B cell (primary cell): Measurements from ENCODE around the gene MAN1B1. TPM values are rescaled to one million over a fixed set of nuclear protein-coding genes. Genes with fewer than 3 reads are reported as not detected.

ENCODE experiments used
- ATAC-seq: fragments of 200-7000 bp; cut with Tn5 transposase; one replicate; pipeline ENCODE4 v1.10.0; 2021; ENCODE audit warnings: low read depth, mild to moderate bottlenecking, moderate number of reproducible peaks, moderate library complexity
- CTCF ChIA-PET: fragments of 350-600 bp; sonication (Branson Sonifier 250); formaldehyde crosslinking; loops from one replicate; lab custom pipeline; 2021; ENCODE audit warnings: antibody characterized with exemption, inconsistent platforms; lab: Charles Lee
- POLR2A ChIA-PET: fragments of 350-600 bp; sonication (Branson Sonifier 250); formaldehyde crosslinking; loops from one replicate; lab custom pipeline; 2021; ENCODE audit warnings: antibody characterized with exemption; lab: Charles Lee
- DNase-seq: peaks from one replicate; pipeline ENCODE4 v3.0.0; 2013
- H2AFZ ChIP-seq: 2 replicates; pipeline ENCODE4 v1.6.1; 2012; ENCODE audit warnings: mild to moderate bottlenecking, low read depth, low read length; ENCODE audit not compliant: insufficient read depth, poor library complexity, severe bottlenecking
- H3K27ac ChIP-seq, 2 donors: 1 replicate in 1 of 2; 2 replicates in 1 of 2; pipeline ENCODE4 v1.5.1; 2012 to 2013; ENCODE audit warnings: low read length in 2 of 2, mild to moderate bottlenecking in 2 of 2, moderate library complexity in 1 of 2
- H3K27me3 ChIP-seq, 4 experiments: fragments of 200-600 bp in 1 of 4; sonication (generic) in 1 of 4; replicated peaks in 1 of 4; 1 replicate in 2 of 4; 2 replicates in 2 of 4; pipeline versions ENCODE4 v1.6.1 to v1.7.0; 2013 to 2016; ENCODE audit warnings: low read length in 3 of 4, mild to moderate bottlenecking in 2 of 4, mixed read lengths in 1 of 4, moderate library complexity in 1 of 4; ENCODE audit not compliant: insufficient read depth in 4 of 4, control insufficient read depth in 3 of 4; ENCODE audit errors: control extremely low read depth in 1 of 4
- H3K36me3 ChIP-seq, 2 experiments: replicated peaks in 1 of 2; 1 replicate in 1 of 2; 2 replicates in 1 of 2; pipeline versions ENCODE4 v1.6.1 to v1.7.1; 2013; ENCODE audit warnings: low read length in 1 of 2; ENCODE audit not compliant: insufficient read depth in 2 of 2, control insufficient read depth in 1 of 2; ENCODE audit errors: control extremely low read depth in 1 of 2, extremely low read depth in 1 of 2
- H3K4me1 ChIP-seq, 2 donors: fragments of 200-600 bp in 1 of 2; sonication (generic) in 1 of 2; 1 replicate in 1 of 2; 2 replicates in 1 of 2; pipeline versions ENCODE4 v1.5.1 to v1.6.1; 2013 to 2017; ENCODE audit warnings: low read length in 2 of 2; ENCODE audit not compliant: control insufficient read depth in 2 of 2, insufficient read depth in 2 of 2
- H3K4me2 ChIP-seq: replicated peaks from 2 replicates; pipeline ENCODE3; 2012; ENCODE audit warnings: mild to moderate bottlenecking, low read depth, low read length; ENCODE audit not compliant: poor library complexity, severe bottlenecking
- H3K4me3 ChIP-seq, 5 experiments: fragments of 200-600 bp in 1 of 5; sonication (generic) in 1 of 5; 1 replicate in 3 of 5; 2 replicates in 2 of 5; pipeline versions ENCODE4 v1.5.1 to v1.7.0; 2011 to 2016; ENCODE audit warnings: low read length in 4 of 5, mild to moderate bottlenecking in 4 of 5, low read depth in 2 of 5, control low read depth in 1 of 5, moderate library complexity in 1 of 5; ENCODE audit not compliant: insufficient read depth in 1 of 5; ENCODE audit errors: control extremely low read depth in 1 of 5, extremely low read depth in 1 of 5
- H3K79me2 ChIP-seq: fragments of 200-600 bp; sonication (generic); one replicate; pipeline ENCODE4 v1.6.0; 2016; ENCODE audit warnings: low read length; ENCODE audit not compliant: control insufficient read depth, insufficient read depth
- H3K9ac ChIP-seq: fragments of 200-600 bp; sonication (generic); 2 replicates; pipeline ENCODE4 v1.6.1; 2017; ENCODE audit warnings: mild to moderate bottlenecking, low read length, moderate library complexity
- H3K9me3 ChIP-seq, 3 donors: one replicate each; pipeline versions ENCODE4 v1.6.1 to v1.7.1; 2013; ENCODE audit warnings: low read length in 2 of 3; ENCODE audit not compliant: control insufficient read depth in 2 of 3, insufficient read depth in 1 of 3; ENCODE audit errors: control extremely low read depth in 1 of 3
- H4K20me1 ChIP-seq: 2 replicates; pipeline ENCODE4 v1.6.0; 2012; ENCODE audit warnings: mild to moderate bottlenecking, low read length; ENCODE audit not compliant: insufficient read depth, control insufficient read depth, poor library complexity, severe bottlenecking
- H3K27ac Mint-ChIP-seq: one replicate; pipeline ENCODE4 v1.8.0; 2021; ENCODE audit warnings: mixed read lengths
- H3K27me3 Mint-ChIP-seq: one replicate; pipeline ENCODE4 v1.8.0; 2021; ENCODE audit warnings: mixed read lengths
- H3K4me1 Mint-ChIP-seq: one replicate; pipeline ENCODE4 v1.8.0; 2021; ENCODE audit warnings: mixed read lengths
- H3K4me3 Mint-ChIP-seq: one replicate; pipeline ENCODE4 v1.8.0; 2021; ENCODE audit warnings: mixed read lengths
- H3K9me3 Mint-ChIP-seq: one replicate; pipeline ENCODE4 v1.8.0; 2022; ENCODE audit warnings: mixed read lengths; ENCODE audit not compliant: insufficient read depth
- EZH2 ChIP-seq: IDR thresholded peaks from 2 replicates; pipeline ENCODE4 v1.6.1; 2012; ENCODE audit warnings: borderline replicate concordance, low read depth, mild to moderate bottlenecking, moderate library complexity, low read length; ENCODE audit not compliant: insufficient read depth, poor library complexity, severe bottlenecking
- WGBS: methylation state at CpG from one replicate; pipeline ENCODE4 v1.1.5; 2013; ENCODE audit warnings: missing lambda C conversion rate; ENCODE audit not compliant: insufficient coverage; 5-methylcytosine and 5-hydroxymethylcytosine counted together
- intact Hi-C: fragments of 100-400 bp; cut with micrococcal nuclease; formaldehyde crosslinking; loops from one replicate; pipeline ENCODE4 v1.10.0; 2022
- polyA plus RNA-seq: library from polyadenylated mRNA; depleted of rRNA; stranded (reverse); fragments of >200 nt; gene quantifications from 2 replicates; pipeline ENCODE4 v1.2.3, GENCODE V29; 2012
- total RNA-seq, 2 donors: library from RNA; stranded (reverse); fragments of 120-200 nt in 1 of 2; gene quantifications; 1 replicate in 1 of 2; 2 replicates in 1 of 2; pipeline versions ENCODE4 v1.2.3 to v1.2.4, GENCODE V29; 2013 to 2022
- TF ChIP-seq, protein P1 (sequence below): fragments of 200-600 bp; IDR thresholded peaks from one replicate; pipeline ENCODE4 v1.8.0; 2022; ENCODE audit warnings: antibody characterized with exemption, mild to moderate bottlenecking

The MAN1B1 gene
- total and polyA plus RNA-seq, 2 donors (not counting 1 experiment from before 2014, with no cell fraction given) = 47.0 to 68.4 TPM

DNA sequence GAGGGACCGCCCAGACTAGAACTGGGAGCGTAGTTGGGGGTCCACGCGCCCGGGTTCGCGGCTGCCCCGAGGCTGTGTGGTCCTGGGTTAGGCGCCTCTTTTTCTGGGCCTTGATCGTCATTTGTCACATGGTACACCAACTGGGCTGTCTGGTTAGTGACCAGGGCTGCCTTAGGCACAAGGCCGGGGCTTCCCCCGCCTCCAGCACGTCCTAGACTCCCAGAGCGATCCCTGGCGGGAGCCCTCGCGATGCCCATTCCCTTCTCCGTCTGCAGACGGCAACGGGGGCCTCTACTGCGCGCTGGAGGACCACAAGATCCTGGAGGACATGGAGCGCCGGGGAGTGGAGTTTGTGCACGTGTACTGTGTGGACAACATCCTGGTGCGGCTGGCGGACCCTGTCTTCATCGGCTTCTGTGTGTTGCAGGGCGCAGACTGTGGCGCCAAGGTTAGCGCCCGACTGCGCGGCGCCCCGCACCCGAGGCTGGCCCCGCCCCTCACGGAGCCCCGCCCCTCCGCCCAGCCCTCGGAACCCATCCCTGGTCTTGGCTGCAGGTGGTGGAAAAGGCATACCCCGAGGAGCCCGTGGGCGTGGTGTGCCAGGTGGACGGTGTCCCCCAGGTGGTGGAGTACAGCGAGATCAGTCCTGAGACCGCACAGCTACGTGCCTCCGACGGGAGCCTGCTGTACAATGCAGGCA lies 7.9 kb upstream of the MAN1B1 start:
- Histone ChIP-seq H3K4me3 (peak overlapping the region in 1 of 5 experiments; percentile 75), H3K9ac (no peak overlapping the region), H3K9me3 (no peaks in the 10 kb centered on the region), H3K4me2 (peak overlapping the region; percentile 96), H3K27ac (no peak overlapping the region), H3K79me2 (peaks cover 12% of the 10 kb centered on the region), H3K36me3 (peaks cover 0 to 29% of the 10 kb centered on the region in 2 experiments), H2AFZ (no peak overlapping the region), H4K20me1 (peaks cover 26% of the 10 kb centered on the region), H3K4me1 (peaks cover 11 to 33% of the 10 kb centered on the region in 2 donors), H3K27me3 (no peaks in the 10 kb centered on the region)
- POLR2A ChIA-PET = interaction anchor here (1.0 kb wide), 1 partner anchor 45 kb away, joined by 3 read pairs; no protein-coding TSS in a partner anchor
- intact Hi-C loops = no loop called here
- Mint-ChIP-seq H3K27me3 (no peaks in the 10 kb centered on the region), H3K4me3 (peak overlapping the region; percentile 81), H3K9me3 (no peaks in the 10 kb centered on the region), H3K27ac (no peak overlapping the region), H3K4me1 (peaks cover 30% of the 10 kb centered on the region)
- TF ChIP-seq, protein P1, sequence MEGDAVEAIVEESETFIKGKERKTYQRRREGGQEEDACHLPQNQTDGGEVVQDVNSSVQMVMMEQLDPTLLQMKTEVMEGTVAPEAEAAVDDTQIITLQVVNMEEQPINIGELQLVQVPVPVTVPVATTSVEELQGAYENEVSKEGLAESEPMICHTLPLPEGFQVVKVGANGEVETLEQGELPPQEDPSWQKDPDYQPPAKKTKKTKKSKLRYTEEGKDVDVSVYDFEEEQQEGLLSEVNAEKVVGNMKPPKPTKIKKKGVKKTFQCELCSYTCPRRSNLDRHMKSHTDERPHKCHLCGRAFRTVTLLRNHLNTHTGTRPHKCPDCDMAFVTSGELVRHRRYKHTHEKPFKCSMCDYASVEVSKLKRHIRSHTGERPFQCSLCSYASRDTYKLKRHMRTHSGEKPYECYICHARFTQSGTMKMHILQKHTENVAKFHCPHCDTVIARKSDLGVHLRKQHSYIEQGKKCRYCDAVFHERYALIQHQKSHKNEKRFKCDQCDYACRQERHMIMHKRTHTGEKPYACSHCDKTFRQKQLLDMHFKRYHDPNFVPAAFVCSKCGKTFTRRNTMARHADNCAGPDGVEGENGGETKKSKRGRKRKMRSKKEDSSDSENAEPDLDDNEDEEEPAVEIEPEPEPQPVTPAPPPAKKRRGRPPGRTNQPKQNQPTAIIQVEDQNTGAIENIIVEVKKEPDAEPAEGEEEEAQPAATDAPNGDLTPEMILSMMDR = no peak
- TF ChIP-seq EZH2 = no peak
- CTCF ChIA-PET = interaction anchor here (1.6 kb wide), 1 partner anchor 12 kb away, joined by 6 read pairs; no protein-coding TSS in a partner anchor
- ATAC-seq (no peak), DNase-seq (no peak)
- WGBS = 92% methylated on average over 51 of the region's 51 CpGs

DNA sequence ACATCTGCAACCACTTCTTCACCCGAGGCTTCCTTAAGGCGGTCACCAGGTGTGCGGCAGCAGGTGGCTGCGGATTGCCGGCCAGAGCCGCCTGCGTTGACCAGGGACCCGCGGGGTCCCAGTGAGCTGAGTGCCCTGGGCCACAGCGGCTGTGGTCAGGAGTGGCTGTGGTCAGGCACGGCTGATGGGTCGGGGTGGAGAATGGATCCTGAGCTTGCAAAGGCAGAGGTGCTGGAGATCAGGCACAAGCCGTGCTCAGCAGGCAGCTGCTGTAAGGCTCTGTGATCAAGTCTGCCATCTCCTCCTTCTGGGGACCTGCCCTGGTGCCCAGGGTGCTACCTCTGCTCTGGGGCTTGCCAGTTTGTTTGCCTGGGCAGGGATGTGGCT lies 7.4 kb upstream of the MAN1B1 start:
- ChIA-PET CTCF (interaction anchor here (1.6 kb wide), 1 partner anchor 12 kb away, joined by 6 read pairs; no protein-coding TSS in a partner anchor), POLR2A (no interaction called here)
- Histone ChIP-seq H3K9ac (no peak overlapping the region), H3K27me3 (no peaks in the 10 kb centered on the region), H3K36me3 (peaks cover 0 to 29% of the 10 kb centered on the region in 2 experiments), H3K27ac (no peak overlapping the region), H3K4me3 (no peak overlapping the region), H3K4me2 (no peak overlapping the region), H2AFZ (no peak overlapping the region), H3K4me1 (peaks cover 11 to 36% of the 10 kb centered on the region in 2 donors), H4K20me1 (peaks cover 26% of the 10 kb centered on the region), H3K9me3 (no peaks in the 10 kb centered on the region), H3K79me2 (peaks cover 12% of the 10 kb centered on the region)
- Mint-ChIP-seq H3K9me3 (no peaks in the 10 kb centered on the region), H3K27me3 (no peaks in the 10 kb centered on the region), H3K4me1 (peaks cover 32% of the 10 kb centered on the region), H3K4me3 (peak overlapping the region; percentile 61), H3K27ac (peak overlapping the region; percentile 67)
- intact Hi-C loops = no loop called here
- no peak for ATAC-seq
- DNase-seq = no peak
- 93% methylated on average over 13 of the region's 13 CpGs for WGBS
- no peak for TF ChIP-seq EZH2
- TF ChIP-seq, protein P1 = no peak
